Ectodermal cell (in vitro differentiated cells): ENCODE data around the gene TTLL5.
A peak's percentile ranks its signal among the peaks of the same experiment; 100 is the strongest.

ENCODE experiments used
- H3K27ac ChIP-seq: 2 replicates; pipeline ENCODE4 v1.7.0; 2013; ENCODE audit warnings: mild to moderate bottlenecking, low read depth, low read length; ENCODE audit not compliant: insufficient read depth, poor library complexity, severe bottlenecking
- H3K27me3 ChIP-seq: 2 replicates; pipeline ENCODE4 v1.7.0; 2013; ENCODE audit warnings: mild to moderate bottlenecking, low read length; ENCODE audit not compliant: insufficient read depth, control insufficient read depth, poor library complexity, severe bottlenecking
- H3K36me3 ChIP-seq: one replicate; pipeline ENCODE4 v1.7.0; 2013; ENCODE audit warnings: low read length; ENCODE audit not compliant: control insufficient read depth, insufficient read depth
- H3K4me1 ChIP-seq: one replicate; pipeline ENCODE4 v1.7.0; 2013; ENCODE audit warnings: low read length; ENCODE audit not compliant: control insufficient read depth, insufficient read depth
- H3K4me3 ChIP-seq: 2 replicates; pipeline ENCODE4 v1.7.0; 2013; ENCODE audit warnings: low read depth, low read length, control low read depth; ENCODE audit not compliant: insufficient read depth
- H3K9me3 ChIP-seq: 2 replicates; pipeline ENCODE4 v1.7.0; 2013; ENCODE audit warnings: mild to moderate bottlenecking, low read length, moderate library complexity; ENCODE audit not compliant: control insufficient read depth
- WGBS, 2 experiments: methylation state at CpG; one replicate each; pipeline ENCODE4 v1.1.7; 2013; ENCODE audit warnings: missing lambda C conversion rate in 2 of 2; 5-methylcytosine and 5-hydroxymethylcytosine counted together

TTLL5 gene

GRCh38 chr14:75711796-75712211 lies 50.8 kb downstream of the TTLL5 start:
- WGBS, 2 experiments, result 7 to 8% methylated on average over 4 of the region's 4 CpGs
- Histone ChIP-seq H3K36me3 (no peaks in the 10 kb centered on the region), H3K9me3 (no peaks in the 10 kb centered on the region), H3K27ac (peak overlapping the region; percentile 81), H3K27me3 (no peaks in the 10 kb centered on the region), H3K4me3 (no peak overlapping the region), H3K4me1 (peaks cover 18% of the 10 kb centered on the region)

GRCh38 chr14:75714991-75715390 lies 53.9 kb downstream of the TTLL5 start:
- H3K4me3 ChIP-seq, result no peak overlapping the region
- no peak overlapping the region for H3K27ac ChIP-seq
- H3K4me1 ChIP-seq, result peaks cover 18% of the 10 kb centered on the region
- no peaks in the 10 kb centered on the region for H3K36me3 ChIP-seq
- no peaks in the 10 kb centered on the region for H3K27me3 ChIP-seq
- no peaks in the 10 kb centered on the region for H3K9me3 ChIP-seq
- WGBS, 2 experiments, result 91 to 98% methylated on average over 2 of the region's 2 CpGs

- 72 to 76% methylated on average over 2 of the region's 2 CpGs for WGBS, 2 experiments
Measured at GRCh38 chr14:75715926-75716780, 55.1 kb downstream of the TTLL5 start.

GRCh38 chr14:75717729-75718128 lies 56.7 kb downstream of the TTLL5 start:
- H3K36me3 ChIP-seq, result peaks cover 8% of the 10 kb centered on the region
- peaks cover under 1% of the 10 kb centered on the region for H3K4me1 ChIP-seq
- H3K4me3 ChIP-seq, result no peak overlapping the region
- 94 to 96% methylated on average over 3 of the region's 3 CpGs for WGBS, 2 experiments
- no peak overlapping the region for H3K27ac ChIP-seq
- H3K27me3 ChIP-seq, result no peaks in the 10 kb centered on the region
- H3K9me3 ChIP-seq, result no peaks in the 10 kb centered on the region

More at GRCh38 chr14:75715926-75716780, 55.1 kb downstream of the TTLL5 start:
- Histone ChIP-seq H3K4me1 (peaks cover 16% of the 10 kb centered on the region), H3K4me3 (no peak overlapping the region), H3K27me3 (no peaks in the 10 kb centered on the region), H3K9me3 (no peaks in the 10 kb centered on the region), H3K27ac (no peak overlapping the region), H3K36me3 (peaks cover 2% of the 10 kb centered on the region)

- peaks cover 8% of the 10 kb centered on the region for H3K36me3 ChIP-seq
- no peak overlapping the region for H3K27ac ChIP-seq
- no peaks in the 10 kb centered on the region for H3K4me1 ChIP-seq
- no peaks in the 10 kb centered on the region for H3K9me3 ChIP-seq
- H3K4me3 ChIP-seq, result no peak overlapping the region
- no peaks in the 10 kb centered on the region for H3K27me3 ChIP-seq
- 91 to 96% methylated on average over 3 of the region's 3 CpGs for WGBS, 2 experiments
Measured at GRCh38 chr14:75718199-75718598, 57.2 kb downstream of the TTLL5 start.

- 90 to 100% methylated on average over 2 of the region's 2 CpGs for WGBS, 2 experiments
- H3K4me1 ChIP-seq, result no peaks in the 10 kb centered on the region
- H3K27ac ChIP-seq, result no peak overlapping the region
- no peaks in the 10 kb centered on the region for H3K27me3 ChIP-seq
- peaks cover 8% of the 10 kb centered on the region for H3K36me3 ChIP-seq
- H3K9me3 ChIP-seq, result no peaks in the 10 kb centered on the region
- H3K4me3 ChIP-seq, result no peak overlapping the region
Measured at GRCh38 chr14:75720116-75720515, 59.1 kb downstream of the TTLL5 start.

GRCh38 chr14:75720842-75721498 lies 59.9 kb downstream of the TTLL5 start:
- WGBS, 2 experiments, result 91 to 98% methylated on average over 4 of the region's 4 CpGs
- Histone ChIP-seq H3K36me3 (peaks cover 8% of the 10 kb centered on the region), H3K4me3 (no peak overlapping the region), H3K27ac (no peak overlapping the region), H3K9me3 (no peaks in the 10 kb centered on the region), H3K4me1 (no peaks in the 10 kb centered on the region), H3K27me3 (no peaks in the 10 kb centered on the region)

- Histone ChIP-seq H3K27me3 (no peaks in the 10 kb centered on the region), H3K36me3 (peaks cover 19% of the 10 kb centered on the region), H3K9me3 (no peaks in the 10 kb centered on the region), H3K4me1 (no peaks in the 10 kb centered on the region), H3K4me3 (no peak overlapping the region), H3K27ac (no peak overlapping the region)
- 71% methylated on average over 1 of the region's 1 CpG; no CpG with 5 or more reads in 1 of the 2 experiments for WGBS, 2 experiments
Measured at GRCh38 chr14:75723716-75724115, 62.7 kb downstream of the TTLL5 start.

GRCh38 chr14:75724414-75725204 lies 63.6 kb downstream of the TTLL5 start:
- no peaks in the 10 kb centered on the region for H3K4me1 ChIP-seq
- no peak overlapping the region for H3K4me3 ChIP-seq
- H3K27ac ChIP-seq, result no peak overlapping the region
- H3K27me3 ChIP-seq, result no peaks in the 10 kb centered on the region
- H3K9me3 ChIP-seq, result no peaks in the 10 kb centered on the region
- 96 to 97% methylated on average over 5 to 6 of the region's 6 CpGs for WGBS, 2 experiments
- peaks cover 19% of the 10 kb centered on the region for H3K36me3 ChIP-seq

GRCh38 chr14:75725481-75725880 lies 64.4 kb downstream of the TTLL5 start:
- Histone ChIP-seq H3K36me3 (peaks cover 19% of the 10 kb centered on the region), H3K4me1 (no peaks in the 10 kb centered on the region), H3K27me3 (no peaks in the 10 kb centered on the region), H3K27ac (no peak overlapping the region), H3K9me3 (no peaks in the 10 kb centered on the region), H3K4me3 (no peak overlapping the region)
- 94 to 95% methylated on average over 3 of the region's 3 CpGs for WGBS, 2 experiments
